Skeletal muscle tissue (tissue), 4 donors: ENCODE data around the gene HMCES. TPM values are rescaled to one million over a fixed set of nuclear protein-coding genes. Genes with fewer than 3 reads are reported as not detected.
A peak's percentile ranks its signal among the peaks of the same experiment; 100 is the strongest.
"Not testable (repeated sequence)": the region's sequence is repeated elsewhere in the genome, so short reads cannot be mapped to it uniquely, and the experiment has no call there.

ENCODE experiments used
- H3K27ac ChIP-seq: one replicate; pipeline ENCODE4 v1.7.0; 2013; ENCODE audit warnings: mild to moderate bottlenecking, low read depth, low read length, inconsistent platforms
- H3K27me3 ChIP-seq, 3 donors: one replicate each; pipeline ENCODE4 v1.7.0; 2013; ENCODE audit warnings: low read length in 3 of 3; ENCODE audit not compliant: control insufficient read depth in 3 of 3, insufficient read depth in 3 of 3
- H3K36me3 ChIP-seq, 3 donors: one replicate each; pipeline ENCODE4 v1.7.0; 2013; ENCODE audit warnings: low read length in 3 of 3; ENCODE audit not compliant: control insufficient read depth in 3 of 3, insufficient read depth in 3 of 3
- H3K4me1 ChIP-seq, 3 donors: one replicate each; pipeline ENCODE4 v1.7.0; 2013; ENCODE audit warnings: low read length in 3 of 3, mild to moderate bottlenecking in 3 of 3; ENCODE audit not compliant: control insufficient read depth in 3 of 3, insufficient read depth in 3 of 3
- H3K4me3 ChIP-seq, 3 donors: one replicate each; pipeline ENCODE4 v1.7.0; 2013; ENCODE audit warnings: low read length in 3 of 3
- H3K9ac ChIP-seq, 3 donors: one replicate each; pipeline ENCODE4 v1.7.0; 2013; ENCODE audit warnings: low read length in 3 of 3, mild to moderate bottlenecking in 3 of 3, moderate library complexity in 2 of 3, low read depth in 1 of 3
- H3K9me3 ChIP-seq, 3 donors: one replicate each; pipeline ENCODE4 v1.7.0; 2013; ENCODE audit warnings: low read length in 3 of 3; ENCODE audit not compliant: control insufficient read depth in 3 of 3
- total RNA-seq: library from RNA; depleted of rRNA; stranded (reverse); fragments of >200 nt; gene quantifications from one replicate; pipeline ENCODE4 v1.2.3, GENCODE V29; 2014
- donor health status: Osteomylitis.

Gene HMCES
- total RNA-seq, 1 donor from 2014 or later: 17.2 TPM

DNA sequence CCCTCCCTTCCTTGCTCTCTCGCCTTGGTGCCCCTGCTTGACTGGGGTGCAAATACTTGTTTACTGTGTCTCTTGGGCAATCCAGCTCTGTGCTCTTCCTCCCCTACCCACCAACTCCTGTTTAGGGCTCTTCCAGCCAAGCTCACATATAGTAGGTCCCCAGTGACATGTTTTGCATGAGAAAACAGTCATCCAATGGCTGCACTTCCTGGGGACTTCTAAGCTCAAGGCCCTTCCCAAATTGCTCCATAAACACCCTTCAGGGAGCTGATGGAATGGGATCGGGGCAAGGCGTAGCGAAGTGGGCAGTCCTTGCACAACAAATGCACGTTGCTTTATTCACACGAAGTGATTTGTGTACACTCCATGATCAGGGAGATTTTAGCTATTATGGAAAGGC, 38.7 kb upstream of the HMCES start:
- H3K9ac ChIP-seq: peak overlapping the region in 1 of 3 donors; percentile 0
- H3K4me1 ChIP-seq: peaks cover 0 to 8% (median 3%) of the 10 kb centered on the region in 3 donors
- H3K9me3 ChIP-seq: no peaks in the 10 kb centered on the region
- no peaks in the 10 kb centered on the region for H3K27me3 ChIP-seq
- peaks cover 0 to 2% (median 0%) of the 10 kb centered on the region in 3 donors for H3K36me3 ChIP-seq
- H3K4me3 ChIP-seq: no peak overlapping the region
- H3K27ac ChIP-seq: no peak overlapping the region

DNA sequence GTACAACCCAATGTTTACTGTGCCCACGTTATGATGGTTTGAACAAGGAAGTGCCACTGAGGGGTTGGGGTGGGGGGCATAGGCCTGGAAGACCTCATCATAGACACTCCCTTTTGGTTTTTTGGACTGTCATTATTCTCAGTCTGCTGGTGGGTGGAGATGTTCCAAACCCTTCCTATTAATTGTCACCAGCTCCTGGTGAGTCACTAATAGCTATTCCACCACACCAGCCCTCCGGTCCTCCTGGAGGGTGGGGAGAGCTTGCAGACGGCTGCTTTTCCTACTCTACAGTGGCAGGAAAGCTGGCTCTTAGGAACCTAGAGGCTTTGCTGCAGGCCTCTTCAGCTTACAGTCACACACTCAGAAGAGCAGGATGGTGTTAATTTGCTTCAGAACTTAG, 38.2 kb upstream of the HMCES start:
- H3K9ac ChIP-seq: peak overlapping the region in 1 of 3 donors; percentile 0
- no peak overlapping the region for H3K27ac ChIP-seq
- H3K9me3 ChIP-seq: no peaks in the 10 kb centered on the region
- peaks cover 0 to 2% (median 0%) of the 10 kb centered on the region in 3 donors for H3K36me3 ChIP-seq
- H3K4me3 ChIP-seq: no peak overlapping the region
- H3K4me1 ChIP-seq: peaks cover 3 to 13% (median 8%) of the 10 kb centered on the region in 3 donors
- no peaks in the 10 kb centered on the region for H3K27me3 ChIP-seq

DNA sequence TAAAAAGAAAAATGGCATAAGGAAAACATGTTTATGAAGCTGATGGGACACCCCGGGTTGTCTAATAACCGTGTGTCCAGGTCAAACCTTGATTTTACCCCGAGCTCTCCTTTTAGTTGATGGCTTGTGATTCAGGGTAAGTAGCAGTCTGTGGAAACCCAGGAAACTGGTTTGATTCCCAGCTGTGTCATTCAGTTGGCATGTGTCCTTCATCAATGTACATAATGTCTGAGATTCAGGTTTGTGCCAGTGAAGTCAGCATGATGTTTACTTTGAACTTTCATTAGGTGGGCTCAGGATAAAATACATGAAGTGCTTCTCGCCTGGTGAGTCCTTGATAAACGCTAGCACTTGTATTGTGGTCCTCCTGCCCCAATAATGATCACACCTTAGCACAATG, 33.5 kb upstream of the HMCES start:
- Histone ChIP-seq H3K9me3 (no peaks in the 10 kb centered on the region), H3K27ac (peak overlapping the region; percentile 83), H3K4me1 (peaks cover 18 to 36% (median 20%) of the 10 kb centered on the region in 3 donors), H3K4me3 (peak overlapping the region in 2 of 3 donors; percentile 3 to 7), H3K27me3 (no peaks in the 10 kb centered on the region), H3K36me3 (peaks cover 0 to 2% (median 0%) of the 10 kb centered on the region in 3 donors), H3K9ac (peak overlapping the region; percentile 47 to 79 (median 64))

DNA sequence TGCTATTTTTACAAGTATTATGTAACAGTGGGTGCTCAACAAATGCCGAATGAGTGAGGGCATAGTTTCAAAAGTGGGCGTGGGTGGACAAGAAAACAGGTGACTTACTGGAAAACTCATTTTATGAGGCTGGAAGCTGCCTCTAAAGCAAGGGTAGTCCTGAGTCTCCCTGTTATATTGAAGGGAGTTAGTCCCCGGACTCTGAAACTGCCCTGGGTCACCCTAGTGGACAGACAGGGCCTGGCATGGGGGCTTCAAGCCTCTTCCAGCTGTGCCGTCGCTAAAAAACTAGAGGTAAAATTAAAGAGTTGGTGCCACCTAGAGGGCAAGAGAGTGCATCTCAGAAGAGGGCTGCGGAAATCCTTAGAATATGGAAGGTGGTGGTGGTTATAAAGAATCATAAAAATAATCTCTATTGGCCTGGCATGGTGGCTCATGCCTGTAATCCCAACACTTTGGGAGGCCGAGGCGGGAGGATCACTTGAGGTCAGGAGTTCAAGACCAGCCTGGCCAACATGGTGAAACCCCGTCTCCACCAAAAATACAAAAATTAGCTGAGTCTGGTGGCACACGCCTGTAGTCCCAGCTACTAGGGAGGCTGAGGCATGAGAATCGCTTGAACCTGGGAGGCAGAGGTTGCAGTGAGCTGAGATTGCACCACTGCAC, 32.9 kb upstream of the HMCES start:
- not testable (repeated sequence) for H3K36me3 ChIP-seq, H3K27me3 ChIP-seq, H3K9me3 ChIP-seq
- Histone ChIP-seq H3K4me3 (peak overlapping the region; percentile 3 to 39 (median 7)), H3K9ac (peak overlapping the region; percentile 47 to 79 (median 64)), H3K4me1 (peaks cover 23 to 37% (median 26%) of the 10 kb centered on the region in 3 donors), H3K27ac (peak overlapping the region; percentile 83)

DNA sequence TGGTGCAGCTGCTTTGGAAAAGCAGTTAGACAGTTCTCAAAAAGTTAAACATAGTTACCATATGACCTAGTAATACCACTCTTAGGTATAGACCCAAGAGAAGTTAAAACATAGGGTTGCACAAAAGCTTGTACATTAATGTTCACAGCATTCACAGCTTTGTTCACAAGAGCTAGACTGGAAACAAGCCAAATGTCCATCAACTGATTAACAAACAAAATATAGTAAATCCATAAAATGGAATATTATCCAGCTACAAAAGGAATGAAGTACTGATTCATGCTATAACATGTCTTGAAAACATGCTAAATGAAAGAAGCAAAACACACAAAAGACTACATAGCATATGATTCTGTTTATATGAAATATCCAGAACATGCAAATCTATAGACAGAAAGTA, 32.0 kb upstream of the HMCES start:
- Histone ChIP-seq H3K27ac (no peak overlapping the region), H3K27me3 (no peaks in the 10 kb centered on the region), H3K4me1 (peaks cover 23 to 37% (median 26%) of the 10 kb centered on the region in 3 donors), H3K9ac (no peak overlapping the region), H3K9me3 (no peaks in the 10 kb centered on the region), H3K36me3 (peaks cover 0 to 2% (median 0%) of the 10 kb centered on the region in 3 donors), H3K4me3 (no peak overlapping the region)

DNA sequence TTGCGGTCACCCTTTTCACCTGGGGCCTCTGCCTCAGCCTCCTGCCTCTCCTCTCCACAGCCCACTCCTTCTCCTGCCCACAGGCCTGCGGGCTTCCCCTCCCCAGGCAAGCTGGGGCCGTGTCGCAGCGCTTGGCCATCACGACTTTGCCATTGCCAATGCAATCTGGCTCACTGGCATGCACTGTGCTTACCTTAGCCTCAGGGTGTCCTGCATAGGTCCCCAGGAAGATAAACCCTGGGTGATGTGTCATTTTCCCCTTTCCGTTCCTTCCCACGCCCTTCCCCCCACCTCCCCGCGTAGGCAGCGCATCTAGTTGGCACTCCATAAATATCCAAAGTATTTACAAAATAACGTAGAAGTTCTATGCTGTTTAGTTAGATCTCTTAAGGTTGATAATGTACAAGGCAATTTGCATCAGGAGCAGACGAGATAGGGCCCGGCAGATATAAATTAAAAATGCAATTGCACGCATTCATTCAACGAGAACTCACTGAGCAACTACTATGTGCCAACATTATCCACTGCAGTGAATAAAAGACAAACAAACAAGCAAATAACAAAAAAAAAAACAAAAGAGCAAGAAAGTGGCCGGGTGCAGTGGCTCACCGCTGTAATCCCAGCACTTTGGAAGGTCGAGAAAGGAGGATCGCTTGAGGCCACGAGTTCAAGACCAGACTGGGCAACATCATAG, 30.2 kb upstream of the HMCES start:
- Histone ChIP-seq H3K36me3 (peaks cover 12 to 17% (median 14%) of the 10 kb centered on the region in 3 donors), H3K4me3 (peak overlapping the region; percentile 97 to 100 (median 100)), H3K9ac (peak overlapping the region; percentile 99 to 100 (median 99)), H3K27ac (peak overlapping the region; percentile 85), H3K4me1 (peaks cover 23 to 37% (median 28%) of the 10 kb centered on the region in 3 donors), H3K9me3 (no peaks in the 10 kb centered on the region), H3K27me3 (no peaks in the 10 kb centered on the region)

DNA sequence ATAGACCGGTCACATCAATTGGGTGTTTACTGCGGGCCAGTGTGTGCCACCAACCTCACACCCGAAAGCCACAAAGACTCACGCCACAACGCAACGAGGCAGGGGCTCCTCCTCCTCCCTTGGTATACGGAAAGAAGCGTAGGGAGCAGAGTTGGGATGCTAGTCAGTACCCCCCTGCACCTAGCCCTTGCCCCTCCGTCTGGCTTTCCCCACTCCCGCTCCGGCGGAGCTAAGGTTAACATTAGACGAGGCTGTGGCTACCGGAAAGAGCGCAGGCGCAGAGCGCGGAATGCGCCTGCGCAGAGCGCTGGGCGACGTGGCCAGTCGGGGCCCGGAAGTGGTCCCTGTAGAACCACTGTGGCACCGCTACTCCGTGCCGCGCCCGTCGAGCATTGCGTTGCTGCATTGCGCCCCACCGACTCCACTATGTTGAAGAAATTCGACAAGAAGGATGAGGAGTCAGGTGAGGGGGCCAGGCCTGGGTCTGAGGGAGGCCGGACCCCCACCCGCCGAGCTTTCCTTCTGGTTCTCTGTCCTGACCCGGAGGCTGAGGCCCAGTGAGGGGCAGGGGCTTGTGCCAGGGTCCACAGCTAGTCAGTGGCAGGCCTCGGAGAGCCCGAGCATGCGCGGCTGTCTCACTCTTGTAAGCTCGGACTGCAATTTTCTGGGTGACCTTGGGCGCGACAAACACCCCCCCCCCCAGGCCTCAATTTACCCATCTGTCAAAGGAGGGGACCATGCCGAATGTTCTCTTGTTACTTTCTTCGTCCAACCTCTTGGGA, 29.2 kb upstream of the HMCES start, which contains the start of gene COPG1:
COPG1 (plus strand) TSS at position 323 of the 782 bp plus-strand sequence; CDS start at position 427, 104 bp downstream.
- Histone ChIP-seq H3K27me3 (no peaks in the 10 kb centered on the region), H3K27ac (peak within 1 kb of the TSS; percentile 85), H3K36me3 (peaks cover 18 to 26% (median 20%) of the 10 kb centered on the region in 3 donors), H3K4me1 (peaks cover 23 to 37% (median 28%) of the 10 kb centered on the region in 3 donors), H3K4me3 (peak within 1 kb of the TSS; percentile 97 to 100 (median 100)), H3K9me3 (no peaks in the 10 kb centered on the region), H3K9ac (peak within 1 kb of the TSS; percentile 99 to 100 (median 99))

DNA sequence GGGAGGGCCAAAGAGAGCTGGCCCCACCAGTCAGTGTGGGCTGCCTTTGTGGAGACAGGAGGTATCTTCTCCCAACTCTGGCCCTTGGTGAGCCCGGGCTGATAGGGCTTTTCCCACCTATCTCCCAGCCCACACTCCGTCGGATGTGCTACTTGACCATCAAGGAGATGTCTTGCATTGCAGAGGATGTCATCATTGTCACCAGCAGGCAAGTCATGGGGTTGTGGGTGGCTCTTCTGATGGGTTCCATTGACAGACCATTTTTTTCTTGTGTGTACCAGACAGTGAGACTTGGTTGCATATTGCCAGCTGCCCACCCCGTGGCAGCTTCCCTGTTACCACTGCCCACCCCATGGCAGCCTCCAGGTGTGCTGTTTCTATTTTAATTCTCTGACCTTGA, 25.9 kb upstream of the HMCES start:
- Histone ChIP-seq H3K27ac (no peak overlapping the region), H3K9me3 (no peaks in the 10 kb centered on the region), H3K36me3 (peaks cover 47 to 55% (median 49%) of the 10 kb centered on the region in 3 donors), H3K9ac (no peak overlapping the region), H3K4me3 (no peak overlapping the region), H3K27me3 (no peaks in the 10 kb centered on the region), H3K4me1 (peaks cover 17 to 27% (median 23%) of the 10 kb centered on the region in 3 donors)

GRCh38 chr3:129254536-129255230, 24.0 kb upstream of the HMCES start:
- Histone ChIP-seq H3K27me3 (no peaks in the 10 kb centered on the region), H3K4me1 (peaks cover 8 to 11% (median 10%) of the 10 kb centered on the region in 3 donors), H3K27ac (no peak overlapping the region), H3K36me3 (peaks cover 53 to 66% (median 62%) of the 10 kb centered on the region in 3 donors), H3K9me3 (no peaks in the 10 kb centered on the region), H3K9ac (no peak overlapping the region), H3K4me3 (no peak overlapping the region)
